ENCODE measurements around the gene FIBIN.

DNA sequence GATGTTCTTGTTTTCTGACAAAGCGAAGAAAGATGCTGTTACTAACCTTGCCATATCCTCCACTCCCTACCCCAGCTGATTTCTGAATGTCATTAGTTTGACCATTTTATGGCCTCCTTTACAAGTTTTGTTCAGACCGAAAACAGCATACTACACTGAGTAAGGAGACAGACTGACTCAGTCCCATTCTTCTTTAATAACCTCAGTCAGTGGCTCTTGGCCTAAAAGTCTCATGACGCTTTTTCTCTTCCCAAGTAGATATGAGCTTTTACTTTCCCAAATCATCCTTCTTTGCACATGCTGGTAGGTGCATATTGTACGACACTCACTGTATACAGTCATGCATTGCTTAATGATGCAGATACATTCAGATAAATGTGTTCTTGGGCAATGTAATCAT lies 8.0 kb upstream of the FIBIN start:
- TF ChIP-seq MXI1 (conservative IDR thresholded peaks at IDR 0.05; ENCODE audit: poor library complexity, severe bottlenecking) (no peak), SMC3 (conservative IDR thresholded peaks at IDR 0.05; ENCODE audit: poor library complexity) (no peak), POLR2AphosphoS5 (IDR thresholded peaks at IDR 0.05) (no peak), EZH2 (IDR thresholded peaks at IDR 0.05; ENCODE audit: borderline replicate concordance, insufficient read depth, low read length, poor library complexity, severe bottlenecking) (no peak), EP300 (conservative IDR thresholded peaks at IDR 0.05; ENCODE audit: poor library complexity, severe bottlenecking) (no peak), TAF1 (IDR thresholded peaks at IDR 0.05; ENCODE audit: low read depth) (no peak)
- TF ChIP-seq, protein P1, sequence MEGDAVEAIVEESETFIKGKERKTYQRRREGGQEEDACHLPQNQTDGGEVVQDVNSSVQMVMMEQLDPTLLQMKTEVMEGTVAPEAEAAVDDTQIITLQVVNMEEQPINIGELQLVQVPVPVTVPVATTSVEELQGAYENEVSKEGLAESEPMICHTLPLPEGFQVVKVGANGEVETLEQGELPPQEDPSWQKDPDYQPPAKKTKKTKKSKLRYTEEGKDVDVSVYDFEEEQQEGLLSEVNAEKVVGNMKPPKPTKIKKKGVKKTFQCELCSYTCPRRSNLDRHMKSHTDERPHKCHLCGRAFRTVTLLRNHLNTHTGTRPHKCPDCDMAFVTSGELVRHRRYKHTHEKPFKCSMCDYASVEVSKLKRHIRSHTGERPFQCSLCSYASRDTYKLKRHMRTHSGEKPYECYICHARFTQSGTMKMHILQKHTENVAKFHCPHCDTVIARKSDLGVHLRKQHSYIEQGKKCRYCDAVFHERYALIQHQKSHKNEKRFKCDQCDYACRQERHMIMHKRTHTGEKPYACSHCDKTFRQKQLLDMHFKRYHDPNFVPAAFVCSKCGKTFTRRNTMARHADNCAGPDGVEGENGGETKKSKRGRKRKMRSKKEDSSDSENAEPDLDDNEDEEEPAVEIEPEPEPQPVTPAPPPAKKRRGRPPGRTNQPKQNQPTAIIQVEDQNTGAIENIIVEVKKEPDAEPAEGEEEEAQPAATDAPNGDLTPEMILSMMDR (IDR thresholded peaks at IDR 0.05; ENCODE audit: poor library complexity, severe bottlenecking) = no peak
